GM18517 (cell line): ENCODE data around the gene ORM1.
A peak's percentile ranks its signal among the peaks of the same experiment; 100 is the strongest.

Source experiments
- ATAC-seq: cut with Tn5 transposase; IDR thresholded peaks from one replicate; pipeline ENCODE4 v1.9.1; 2021; ENCODE audit warnings: mild to moderate bottlenecking, moderate library complexity; ENCODE audit not compliant: unreplicated experiment

Gene ORM1

DNA sequence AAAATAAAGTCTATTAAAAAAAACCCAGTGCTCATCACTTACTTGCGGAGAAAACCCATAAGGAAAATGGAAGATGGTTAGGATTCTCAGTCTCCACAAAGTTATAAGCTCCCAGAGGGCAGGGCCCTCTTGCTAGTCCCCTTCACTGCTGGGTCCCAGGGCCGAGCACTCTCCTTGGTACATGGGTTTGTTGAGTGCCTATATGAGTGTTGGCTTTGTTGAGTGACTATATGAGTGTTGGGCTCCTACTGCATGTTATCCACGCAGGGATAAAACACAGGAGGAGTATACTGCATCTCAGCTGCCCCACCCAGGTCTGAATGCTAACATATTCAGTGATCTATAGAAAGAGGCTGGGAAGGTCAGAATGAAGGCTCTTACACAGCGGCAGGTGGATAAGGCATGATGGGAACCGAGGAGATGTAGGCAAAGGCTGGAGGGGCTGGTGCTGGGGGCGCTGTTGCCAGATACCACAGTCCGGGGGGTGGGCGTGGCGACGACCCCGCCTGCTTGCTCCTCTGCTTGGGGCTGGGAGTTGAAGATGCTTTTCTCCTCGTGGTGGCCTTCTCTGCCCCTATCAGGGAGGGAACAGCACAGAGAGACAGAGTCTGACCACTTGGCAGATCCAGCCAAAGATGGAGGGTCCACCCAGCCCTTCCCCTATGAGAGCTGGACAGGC, 18.4 kb downstream of the ORM1 start:
- ATAC-seq, result no peak

DNA sequence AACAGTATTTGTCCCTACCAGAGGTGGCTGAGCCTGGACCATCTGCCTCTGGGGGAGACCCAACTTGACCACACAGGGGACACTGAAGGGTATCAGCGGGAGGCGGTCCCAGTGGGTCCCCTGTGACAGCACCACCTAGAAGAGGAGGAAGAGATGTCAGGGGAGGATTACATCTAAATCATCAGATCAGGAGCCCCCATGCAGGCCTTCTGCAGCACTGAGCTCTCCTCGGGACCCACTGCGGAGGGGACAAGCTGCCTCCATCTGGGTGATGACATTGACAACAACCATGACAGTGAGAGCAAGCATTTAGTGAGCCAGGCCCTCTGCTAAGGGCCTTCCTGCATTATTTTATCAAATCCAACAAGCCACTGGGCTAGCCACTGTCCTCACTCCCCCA, 19.1 kb downstream of the ORM1 start:
- ATAC-seq, result no peak

DNA sequence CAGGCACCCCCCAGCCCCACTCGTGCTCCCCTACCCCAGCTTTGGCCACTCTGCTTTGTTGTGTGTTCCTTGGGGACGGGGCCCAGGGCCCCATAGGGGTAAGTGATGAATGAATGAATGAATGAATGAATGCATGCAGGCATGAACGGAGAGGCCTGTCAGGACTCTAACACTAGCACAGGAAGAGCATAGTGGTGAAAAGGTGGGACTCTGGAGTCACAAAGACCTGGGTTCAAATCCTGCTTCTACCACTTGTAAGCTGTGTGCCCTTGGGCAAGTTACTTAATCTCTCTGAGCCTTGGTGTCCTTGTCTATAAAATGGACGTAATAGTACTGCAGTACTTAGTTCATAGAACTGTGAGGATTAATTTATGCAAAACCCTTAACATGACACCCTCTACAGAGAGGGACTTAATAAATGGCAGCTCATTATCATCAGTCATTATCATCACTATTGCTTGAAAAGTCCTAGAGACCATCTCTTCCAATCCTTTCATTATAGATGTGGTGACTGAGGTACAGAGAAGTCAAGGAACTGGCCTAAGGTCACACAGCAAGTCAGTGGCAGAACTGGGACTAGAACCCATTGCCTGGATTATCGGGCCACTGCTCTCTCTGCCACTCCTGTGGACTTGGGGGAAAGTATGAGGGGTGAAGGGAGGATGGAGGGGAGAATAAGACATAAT, 20.0 kb downstream of the ORM1 start:
- ATAC-seq, result no peak

DNA sequence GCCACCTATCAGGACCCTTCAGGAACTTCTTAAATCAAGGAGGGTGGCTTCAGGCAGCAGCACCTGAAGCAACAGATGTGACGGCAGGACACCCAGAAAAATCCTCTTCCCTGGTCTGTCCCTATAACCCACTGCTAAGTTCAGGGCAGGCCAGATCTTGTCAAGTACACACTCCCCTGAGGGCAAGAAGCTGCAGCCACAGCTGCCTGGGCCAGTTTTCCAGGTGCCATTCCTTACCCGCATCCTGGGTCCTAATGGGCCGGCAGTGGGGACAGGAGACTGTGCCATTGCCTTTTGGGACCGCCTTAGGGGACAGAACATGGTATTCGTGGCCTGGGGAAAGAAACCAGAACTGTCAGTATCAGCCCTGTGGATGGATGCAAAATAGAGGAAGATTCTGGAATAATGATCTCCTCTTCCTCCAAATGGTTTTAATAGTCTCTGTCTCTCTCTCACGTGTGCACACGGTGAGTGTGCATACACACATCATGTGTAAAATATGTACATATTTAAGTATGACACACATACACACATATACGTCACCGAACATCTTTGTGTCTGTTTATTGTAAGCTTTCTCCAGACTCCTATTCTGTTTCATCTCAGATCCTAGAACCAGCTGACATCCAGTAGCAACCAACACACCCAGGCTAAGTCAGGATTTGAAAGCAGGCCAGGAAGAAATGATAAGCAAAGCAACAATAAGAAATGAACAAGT, 20.7 kb downstream of the ORM1 start:
- no peak for ATAC-seq

DNA sequence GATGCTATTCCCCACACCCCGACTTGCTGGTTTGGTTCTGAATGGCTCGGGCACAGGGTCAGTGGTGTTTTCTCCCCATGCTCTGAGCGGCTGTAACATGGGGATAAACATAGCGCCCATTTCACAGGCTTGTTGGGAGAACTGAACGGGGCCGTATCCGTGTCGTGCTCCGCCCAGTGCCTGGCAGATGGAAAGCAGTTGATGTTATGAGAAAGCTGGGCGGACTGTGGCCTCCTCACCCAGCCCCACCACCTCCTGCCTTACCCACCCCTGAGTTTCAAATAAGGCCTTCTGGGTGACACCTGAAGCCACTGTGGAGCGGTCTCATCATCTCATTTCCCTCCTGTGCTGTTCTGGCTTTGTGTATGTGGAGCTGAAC, 21.3 kb downstream of the ORM1 start:
- no peak for ATAC-seq

DNA sequence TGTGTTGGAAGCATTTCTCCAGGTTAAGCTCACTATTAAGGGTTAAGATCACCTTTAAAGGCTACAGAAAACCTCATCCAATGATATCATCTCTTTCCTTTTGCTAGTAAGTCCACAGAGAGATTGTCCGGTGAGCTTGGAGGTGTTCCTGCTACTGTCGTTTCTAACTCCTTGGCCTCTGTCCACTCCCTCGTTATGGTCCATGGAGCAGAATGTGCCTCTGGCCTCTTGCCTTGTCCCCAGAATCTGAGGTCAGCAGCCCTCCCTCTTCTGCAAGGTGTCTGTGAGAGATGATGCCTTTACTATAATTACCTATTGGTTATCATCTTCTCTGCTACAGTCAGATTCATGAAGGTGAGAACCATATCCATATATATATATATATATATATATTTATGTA, 21.8 kb downstream of the ORM1 start:
- no peak for ATAC-seq

DNA sequence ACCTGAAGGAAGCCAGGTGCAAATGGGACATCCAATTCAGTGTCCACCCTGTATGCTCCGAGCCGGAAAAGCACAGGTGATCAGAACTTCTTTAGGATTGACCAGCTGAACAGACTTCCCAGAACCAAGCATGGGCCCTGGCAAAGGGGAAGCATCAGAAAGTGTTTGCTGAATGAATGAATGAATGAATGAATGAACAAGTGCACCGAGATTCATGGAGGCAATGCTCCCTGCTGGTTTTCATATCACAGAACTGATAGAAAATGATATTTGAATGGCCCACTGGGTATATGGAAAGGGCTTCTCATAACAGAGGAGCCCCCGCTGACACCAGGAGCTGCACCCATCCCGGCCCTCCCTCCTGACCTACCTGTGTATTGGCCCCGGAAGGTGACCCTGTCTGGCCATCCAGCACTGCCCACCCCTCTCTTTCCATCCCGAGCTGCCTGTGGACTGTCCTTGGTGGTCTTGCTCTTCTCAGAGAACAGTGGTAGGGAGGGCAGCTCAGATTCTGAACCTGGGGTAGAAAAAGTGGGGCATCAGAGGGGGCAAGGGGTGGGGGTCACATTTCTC, 22.7 kb downstream of the ORM1 start:
- no peak for ATAC-seq

DNA sequence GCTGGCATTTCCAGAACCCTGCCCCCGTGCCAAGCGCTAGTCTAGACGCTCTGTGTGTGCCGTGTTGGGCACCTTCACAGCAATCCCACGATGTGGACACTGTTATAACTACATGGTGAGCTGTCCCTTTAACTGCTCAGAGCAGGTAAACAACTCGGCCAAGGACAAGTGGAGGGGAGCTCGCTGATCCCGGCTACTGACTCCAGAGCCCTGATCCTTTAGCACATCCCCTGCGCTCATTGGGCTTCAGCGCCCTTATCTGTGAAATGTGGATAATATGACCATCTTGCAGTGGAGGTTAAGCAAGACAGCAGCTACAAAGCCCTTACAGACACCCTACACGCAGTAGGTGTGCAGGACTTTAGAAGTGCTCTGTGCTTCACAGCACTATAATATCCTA, 23.2 kb downstream of the ORM1 start:
- no peak for ATAC-seq

DNA sequence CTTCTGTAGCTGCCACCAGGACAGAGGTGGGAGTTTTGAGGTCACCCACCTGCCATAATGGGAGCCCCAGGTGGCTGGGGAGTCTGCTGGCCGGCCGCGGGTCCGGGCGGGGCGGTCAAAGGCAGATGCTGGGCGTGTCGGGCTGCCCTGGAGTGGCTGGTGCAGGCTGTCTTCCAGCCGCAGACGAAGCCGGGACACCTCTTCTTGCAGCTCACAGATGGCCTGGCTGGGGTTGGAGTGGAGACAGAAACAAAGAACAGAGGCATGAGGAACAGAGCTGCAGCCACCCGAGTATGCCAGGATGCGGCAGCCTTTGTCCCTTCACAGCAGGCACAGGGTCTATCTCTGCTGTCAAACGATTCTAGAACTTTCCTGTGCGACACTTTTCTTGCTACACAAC, 24.8 kb downstream of the ORM1 start:
- ATAC-seq, result no peak

DNA sequence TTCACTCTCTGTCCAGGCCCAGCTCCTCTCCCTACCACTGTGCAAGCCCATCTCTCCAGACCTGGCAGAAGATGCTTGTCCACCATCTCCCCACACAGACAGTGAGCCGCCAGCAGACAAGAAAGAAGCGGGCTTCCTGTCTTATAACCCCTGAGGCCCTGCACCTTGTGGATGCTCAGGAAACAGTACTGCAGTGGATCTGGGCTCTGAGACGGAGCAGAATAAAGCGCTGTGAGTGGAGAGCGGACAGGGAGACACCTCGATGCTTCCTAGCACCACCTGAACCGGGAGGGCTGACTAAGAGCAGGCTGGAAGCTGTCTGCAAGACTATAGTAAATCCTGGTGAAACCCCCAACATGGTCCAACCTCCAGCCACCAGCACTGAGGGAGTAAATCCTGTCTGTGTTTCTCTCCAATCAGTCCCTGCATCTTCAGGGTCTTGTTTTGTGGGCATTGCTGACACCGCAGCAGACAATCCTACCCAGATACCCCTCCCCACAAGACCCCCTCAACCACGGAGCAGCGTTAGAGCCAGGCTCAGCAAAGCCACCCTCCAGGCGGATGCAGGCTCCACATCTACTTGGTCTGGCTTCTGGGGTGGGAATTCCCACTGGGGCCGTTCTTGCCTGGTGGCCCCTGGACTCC, 25.5 kb downstream of the ORM1 start:
- no peak for ATAC-seq

DNA sequence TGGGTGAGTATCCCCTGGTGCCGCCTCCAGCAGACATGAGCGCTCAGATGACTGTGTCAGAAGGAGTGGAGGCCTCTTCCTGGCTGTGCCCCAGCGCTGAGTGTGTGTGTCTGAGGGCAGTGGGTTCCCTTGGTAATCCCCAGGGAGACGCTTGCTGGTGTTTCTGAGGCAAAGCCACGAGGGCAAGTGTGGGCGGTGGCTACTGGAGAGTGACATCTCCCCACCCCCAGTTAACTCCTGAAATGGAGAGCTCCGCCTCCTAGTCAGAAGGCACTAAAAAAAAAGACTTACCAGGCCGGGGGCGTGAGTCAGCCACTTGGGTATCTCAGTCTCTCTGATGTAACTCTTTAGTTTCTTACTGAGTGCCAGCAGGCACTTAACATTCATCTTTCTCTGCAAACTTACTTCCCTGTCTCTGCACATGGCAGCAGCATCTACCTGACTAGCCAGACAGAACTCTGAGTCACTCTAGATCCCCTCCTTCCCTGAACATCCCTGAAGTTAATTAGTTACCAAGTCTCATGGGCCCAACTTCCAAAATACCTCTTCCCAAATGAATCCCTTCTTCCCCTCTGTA, 26.1 kb downstream of the ORM1 start:
- peak; percentile 93 for ATAC-seq

DNA sequence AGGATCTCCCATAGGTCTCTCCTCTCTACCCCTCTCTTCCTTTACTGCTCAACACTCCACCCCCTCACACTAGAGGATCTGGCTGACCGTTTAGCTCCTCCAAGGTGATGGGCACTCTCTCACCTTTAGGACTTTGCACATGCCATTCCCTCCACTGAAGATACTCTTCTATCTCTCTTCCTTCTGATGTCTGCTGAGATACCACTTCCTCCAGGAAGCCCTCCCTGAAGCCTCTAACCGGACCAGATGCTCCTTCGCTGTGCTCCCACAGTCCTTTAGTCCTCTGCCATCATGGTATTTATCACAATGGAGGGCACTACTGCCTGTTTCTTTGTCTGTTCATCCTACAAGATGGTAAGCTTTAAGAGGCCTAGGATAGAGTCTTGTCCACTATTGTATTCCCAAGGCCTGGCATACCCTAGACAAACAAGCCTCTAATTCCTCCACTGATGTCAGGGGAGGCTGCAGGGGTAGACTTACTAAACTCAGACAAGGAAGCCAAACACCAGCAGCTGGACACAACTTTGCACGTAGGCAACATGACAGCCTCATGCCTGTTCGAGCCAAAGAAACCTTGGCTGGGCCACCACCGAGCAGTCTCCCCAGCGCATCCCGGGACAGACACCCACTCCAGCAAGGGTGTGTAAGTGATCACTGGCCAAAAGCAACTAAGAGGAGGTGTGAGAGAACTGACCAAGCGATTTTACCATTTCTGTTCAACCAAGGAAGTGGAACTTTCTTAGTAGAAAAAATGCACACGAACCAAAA, 27.0 kb downstream of the ORM1 start:
- no peak for ATAC-seq

DNA sequence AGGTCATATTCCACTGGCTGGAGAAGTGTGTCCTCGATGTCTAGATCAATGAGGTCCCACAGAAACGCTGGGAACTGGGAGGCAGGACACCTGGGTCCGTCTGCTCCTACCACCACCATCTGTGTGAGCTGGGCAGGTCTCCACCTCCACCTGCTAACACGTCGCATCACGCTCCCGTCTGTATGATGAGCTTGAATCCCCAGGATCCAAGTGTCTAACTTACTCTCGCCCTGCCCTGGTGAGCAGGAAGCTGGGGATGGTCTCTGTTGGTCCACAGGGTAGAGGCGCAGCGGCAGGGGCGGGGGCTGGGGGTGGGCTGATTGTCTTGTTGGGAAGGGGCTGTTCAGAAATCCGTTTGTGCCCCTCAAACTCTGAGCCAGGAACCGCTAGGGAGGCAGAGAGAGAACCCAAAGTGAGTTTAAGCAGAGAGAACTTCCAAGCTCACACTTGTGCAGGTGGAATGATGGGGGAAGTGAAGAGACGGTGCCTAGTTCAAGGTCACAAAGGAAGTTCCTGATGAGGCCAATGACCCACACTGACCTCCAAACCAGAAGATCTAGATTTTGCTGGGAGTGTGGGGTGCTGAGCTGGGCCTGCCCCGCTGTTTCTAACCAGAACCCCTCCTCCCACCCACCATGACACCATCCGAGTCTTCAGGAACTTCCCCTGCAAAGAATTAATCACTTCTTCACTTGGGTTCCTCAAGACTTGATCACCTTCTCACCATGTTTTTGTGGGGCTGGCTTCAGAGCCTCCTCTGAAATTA, 27.9 kb downstream of the ORM1 start:
- no peak for ATAC-seq

DNA sequence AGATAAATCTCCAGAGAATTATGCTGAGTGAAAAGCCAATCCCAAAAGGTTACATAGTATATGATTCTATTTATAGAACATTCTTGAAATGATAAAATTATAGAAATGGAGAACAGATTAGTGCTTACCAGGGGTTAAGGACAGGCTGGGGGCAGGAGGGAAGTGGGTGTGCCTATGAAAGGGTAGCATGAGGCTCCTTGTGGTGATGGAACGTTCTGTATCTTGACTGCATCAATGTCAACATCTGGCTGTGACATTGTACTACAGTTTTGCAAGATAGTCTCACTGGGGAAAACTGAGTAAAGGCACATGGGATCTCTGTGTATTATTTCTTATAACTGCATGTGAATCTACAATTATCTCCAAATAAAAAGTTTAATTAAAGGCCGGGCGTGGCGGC, 29.0 kb downstream of the ORM1 start:
- ATAC-seq, result no peak

DNA sequence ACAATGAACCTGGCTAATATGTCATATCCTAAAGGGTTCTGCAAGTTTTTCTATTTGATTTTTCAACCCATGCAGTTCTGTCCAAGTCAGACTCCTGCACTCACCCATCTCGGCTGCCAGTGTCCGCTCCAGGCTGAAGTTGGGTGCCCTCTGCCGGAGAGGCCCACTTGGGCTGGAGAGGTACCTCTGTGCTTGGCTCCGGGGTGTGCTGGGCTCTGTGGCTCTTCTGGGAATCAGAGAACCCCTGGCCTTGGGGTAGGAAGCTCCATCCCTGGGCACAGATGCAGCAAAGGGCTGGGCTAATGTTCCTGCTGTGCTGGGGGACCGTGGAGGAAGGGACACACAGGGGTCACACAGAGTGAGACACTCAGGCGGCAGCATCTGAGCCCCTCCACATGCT, 32.9 kb downstream of the ORM1 start:
- ATAC-seq, result no peak

DNA sequence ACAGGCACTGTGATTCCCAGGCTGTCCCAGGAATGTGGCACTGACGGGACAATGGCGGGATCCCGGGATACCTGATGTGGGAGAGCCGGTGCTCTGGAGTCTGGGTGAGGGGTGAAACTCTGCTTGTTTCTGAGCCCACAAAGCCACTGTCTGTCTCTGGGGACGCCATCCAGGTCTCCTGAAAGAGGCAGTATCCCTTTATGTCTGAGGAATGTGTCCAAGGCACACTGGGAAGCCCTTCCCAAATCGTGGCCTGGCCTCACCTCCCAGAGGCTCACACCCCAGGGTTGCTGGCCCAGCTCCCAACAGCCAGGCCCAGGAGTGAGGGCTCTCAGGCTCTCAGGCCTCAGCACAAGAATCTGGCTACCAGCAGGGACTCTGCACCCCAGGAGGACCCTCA, 33.9 kb downstream of the ORM1 start:
- ATAC-seq, result no peak

DNA sequence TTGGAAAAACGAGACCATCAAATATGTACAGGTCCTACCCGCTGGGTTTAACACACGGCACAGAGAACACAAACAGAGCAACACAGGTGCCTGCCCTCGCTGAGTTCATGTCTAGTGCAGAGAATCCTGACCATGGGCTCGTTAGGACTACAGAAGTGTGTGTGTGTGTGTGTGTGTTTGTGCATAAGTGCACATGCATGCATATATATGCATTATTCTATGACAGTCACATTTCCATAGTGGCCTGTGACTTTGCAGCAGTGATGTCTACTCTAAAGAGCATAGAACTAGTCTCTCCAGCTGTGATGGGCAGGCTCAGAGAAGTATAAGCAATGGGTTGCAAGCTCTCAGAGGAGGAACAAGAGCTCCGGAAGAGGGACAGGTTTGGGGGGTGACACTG, 34.5 kb downstream of the ORM1 start:
- ATAC-seq, result no peak

DNA sequence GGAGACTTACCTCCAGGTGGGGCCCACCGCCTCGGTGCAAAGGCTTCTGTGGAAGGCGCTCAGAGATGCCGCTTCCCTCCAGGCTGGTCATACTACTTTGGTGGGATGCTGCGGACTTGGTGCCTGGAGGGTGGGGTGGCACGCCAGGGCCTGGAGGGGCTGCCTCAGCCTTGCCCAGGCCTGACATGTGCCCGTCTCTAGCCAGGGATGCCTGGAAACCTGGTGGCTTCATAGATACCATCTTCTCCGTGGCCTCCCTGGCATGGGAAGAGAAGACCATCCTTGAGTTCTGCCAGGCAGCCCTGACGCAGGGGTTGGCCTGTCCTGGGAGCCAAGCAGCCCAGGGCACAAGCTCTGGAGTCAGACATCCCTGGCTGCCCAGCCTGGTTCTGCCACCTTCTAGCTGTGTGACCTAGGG, 35.0 kb downstream of the ORM1 start:
- ATAC-seq, result no peak

DNA sequence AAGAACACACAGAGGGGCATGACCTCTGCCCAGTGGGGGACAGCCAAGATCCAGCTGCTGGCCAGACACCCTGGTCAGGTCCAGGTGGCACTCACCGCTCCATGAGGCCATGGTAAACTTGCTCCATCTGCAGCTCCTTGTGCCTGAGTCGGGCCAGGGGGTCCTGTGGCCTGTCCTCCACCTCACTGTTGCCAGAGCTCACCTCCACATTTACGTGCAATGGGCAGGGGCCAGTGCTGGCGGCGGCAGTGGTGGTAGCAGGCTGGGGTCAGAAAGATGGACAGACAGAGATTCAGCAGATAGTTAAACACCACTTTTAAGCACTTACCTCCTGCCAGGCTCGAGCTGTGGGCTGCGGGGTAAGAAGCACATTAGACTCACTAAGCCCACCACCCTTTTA, 36.9 kb downstream of the ORM1 start:
- no peak for ATAC-seq

DNA sequence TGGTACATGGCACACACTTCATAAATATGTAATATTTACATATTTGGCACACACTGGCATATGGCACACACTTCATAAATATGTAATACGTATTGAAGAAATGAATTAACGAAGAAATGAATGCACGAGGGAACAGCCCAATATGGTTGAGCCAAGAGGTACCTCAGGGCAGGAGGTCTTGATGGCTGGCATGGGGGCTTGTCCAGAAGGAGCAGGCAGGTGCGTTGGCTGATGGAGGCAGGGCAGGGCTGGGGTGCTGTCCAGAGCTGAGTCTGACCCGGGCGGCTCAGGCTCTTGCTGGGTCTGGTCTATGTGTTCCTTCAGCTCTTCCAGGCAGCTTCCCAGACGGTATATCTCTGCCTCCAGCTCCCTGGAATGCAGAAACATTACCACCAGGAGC, 38.6 kb downstream of the ORM1 start:
- no peak for ATAC-seq
